ENCODE data around the gene FTCD.

The FTCD gene

GRCh38 chr21:46092811-46093667 is 62.3 kb downstream of the FTCD start:
- DNase-seq (no peak), ATAC-seq (replicated peaks) (no peak)
- Mint-ChIP-seq H3K27me3 (peaks cover 17 to 21% of the 10 kb centered on the region in 2 donors), H3K4me1 (peaks cover 0 to 1% of the 10 kb centered on the region in 2 donors), H3K36me3 (no peaks in the 10 kb centered on the region), H3K27ac (no peak overlapping the region), H3K4me3 (no peak overlapping the region), H3K9me3 (peaks cover 18 to 22% of the 10 kb centered on the region in 2 donors)

- no peaks in the 10 kb centered on the region for H3K36me3 Mint-ChIP-seq
- peaks cover 0 to 1% of the 10 kb centered on the region in 2 donors for H3K4me1 Mint-ChIP-seq
- peaks cover 17 to 20% of the 10 kb centered on the region in 2 donors for H3K27me3 Mint-ChIP-seq
- ATAC-seq (replicated peaks) (no peak), DNase-seq (no peak)
- H3K9me3 Mint-ChIP-seq, result peaks cover 20 to 27% of the 10 kb centered on the region in 2 donors
- no peak overlapping the region for H3K27ac Mint-ChIP-seq
- no peak overlapping the region for H3K4me3 Mint-ChIP-seq
Measured at GRCh38 chr21:46092026-46092764, 63.2 kb downstream of the FTCD start.

- ATAC-seq (replicated peaks), result no peak
- Mint-ChIP-seq H3K4me3 (no peak overlapping the region), H3K27ac (no peak overlapping the region)
Measured at GRCh38 chr21:46091631-46092025, 63.8 kb downstream of the FTCD start.

GRCh38 chr21:46091118-46091517 is 64.3 kb downstream of the FTCD start:
- H3K27ac Mint-ChIP-seq, result no peak overlapping the region
- H3K4me1 Mint-ChIP-seq, result peaks cover 0 to 1% of the 10 kb centered on the region in 2 donors
- DNase-seq, result no peak
- peaks cover 26 to 32% of the 10 kb centered on the region in 2 donors for H3K9me3 Mint-ChIP-seq
- H3K27me3 Mint-ChIP-seq, result peaks cover 7 to 9% of the 10 kb centered on the region in 2 donors
- no peaks in the 10 kb centered on the region for H3K36me3 Mint-ChIP-seq
- H3K4me3 Mint-ChIP-seq, result no peak overlapping the region
- no peak for ATAC-seq (replicated peaks)

More at GRCh38 chr21:46091631-46092025, 63.8 kb downstream of the FTCD start:
- DNase-seq, result no peak
- Mint-ChIP-seq H3K9me3 (peaks cover 26 to 31% of the 10 kb centered on the region in 2 donors), H3K27me3 (peaks cover 12 to 14% of the 10 kb centered on the region in 2 donors), H3K36me3 (no peaks in the 10 kb centered on the region), H3K4me1 (peaks cover 0 to 1% of the 10 kb centered on the region in 2 donors)

- no peak for ATAC-seq (replicated peaks)
- H3K9me3 Mint-ChIP-seq, result peaks cover 28 to 32% of the 10 kb centered on the region in 2 donors
- H3K27ac Mint-ChIP-seq, result no peak overlapping the region
- no peaks in the 10 kb centered on the region for H3K36me3 Mint-ChIP-seq
- H3K4me1 Mint-ChIP-seq, result peaks cover 0 to 1% of the 10 kb centered on the region in 2 donors
- no peak overlapping the region for H3K4me3 Mint-ChIP-seq
- no peak for DNase-seq
- H3K27me3 Mint-ChIP-seq, result no peaks in the 10 kb centered on the region
Measured at GRCh38 chr21:46089285-46089684, 66.1 kb downstream of the FTCD start.

GRCh38 chr21:46088189-46088588 is 67.2 kb downstream of the FTCD start:
- peaks cover 0 to 1% of the 10 kb centered on the region in 2 donors for H3K4me1 Mint-ChIP-seq
- DNase-seq, result no peak
- no peak overlapping the region for H3K4me3 Mint-ChIP-seq
- no peak overlapping the region for H3K27ac Mint-ChIP-seq
- no peaks in the 10 kb centered on the region for H3K36me3 Mint-ChIP-seq
- no peak for ATAC-seq (replicated peaks)
- no peaks in the 10 kb centered on the region for H3K27me3 Mint-ChIP-seq
- peaks cover 28 to 32% of the 10 kb centered on the region in 2 donors for H3K9me3 Mint-ChIP-seq

- ATAC-seq (replicated peaks), result no peak
- H3K4me3 Mint-ChIP-seq, result no peak overlapping the region
Measured at GRCh38 chr21:46087641-46088040, 67.7 kb downstream of the FTCD start.

More at GRCh38 chr21:46087641-46088040, 67.7 kb downstream of the FTCD start:
- Mint-ChIP-seq H3K9me3 (peaks cover 28 to 32% of the 10 kb centered on the region in 2 donors), H3K4me1 (no peaks in the 10 kb centered on the region), H3K36me3 (no peaks in the 10 kb centered on the region), H3K27ac (no peak overlapping the region), H3K27me3 (peaks cover under 1 to 4% of the 10 kb centered on the region in 2 donors)
- no peak for DNase-seq

All from stimulated activated naive B cell treated with anti-CD40 and anti-IgM and Interleukin-4, amounts not matched to agents 10 μg/mL and 1 μg/mL and 100 μg/mL, for 72 hours (primary cell).